H7 (cell line): ENCODE measurements around the gene MSRB2. TPM values are rescaled to one million over a fixed set of nuclear protein-coding genes. Genes with fewer than 3 reads are reported as not detected.
A peak's percentile ranks its signal among the peaks of the same experiment; 100 is the strongest.

ENCODE experiments used
- DNase-seq: peaks from one replicate; pipeline ENCODE4 v3.0.0; 2012
- H3K27me3 ChIP-seq: 2 replicates; pipeline ENCODE4 v1.6.0; 2011; ENCODE audit warnings: mild to moderate bottlenecking, low read length; ENCODE audit not compliant: control insufficient read depth, insufficient read depth
- H3K36me3 ChIP-seq: replicated peaks from 2 replicates; pipeline ENCODE4 v1.5.1; 2011; ENCODE audit warnings: low read length; ENCODE audit not compliant: control insufficient read depth, insufficient read depth
- H3K4me3 ChIP-seq: 2 replicates; pipeline ENCODE4 v1.5.1; 2011; ENCODE audit warnings: low read depth, mild to moderate bottlenecking, control low read depth, low read length, moderate library complexity; ENCODE audit not compliant: insufficient read depth
- total RNA-seq: library from RNA; depleted of rRNA; stranded (reverse); fragments of >200 nt; shearing (Covaris generic); gene quantifications from 2 replicates; pipeline ENCODE4 v1.2.3, GENCODE V29; 2014; rRNA removed

Gene MSRB2
- 17.5 and 19.2 TPM in 2 replicates for total RNA-seq

DNA sequence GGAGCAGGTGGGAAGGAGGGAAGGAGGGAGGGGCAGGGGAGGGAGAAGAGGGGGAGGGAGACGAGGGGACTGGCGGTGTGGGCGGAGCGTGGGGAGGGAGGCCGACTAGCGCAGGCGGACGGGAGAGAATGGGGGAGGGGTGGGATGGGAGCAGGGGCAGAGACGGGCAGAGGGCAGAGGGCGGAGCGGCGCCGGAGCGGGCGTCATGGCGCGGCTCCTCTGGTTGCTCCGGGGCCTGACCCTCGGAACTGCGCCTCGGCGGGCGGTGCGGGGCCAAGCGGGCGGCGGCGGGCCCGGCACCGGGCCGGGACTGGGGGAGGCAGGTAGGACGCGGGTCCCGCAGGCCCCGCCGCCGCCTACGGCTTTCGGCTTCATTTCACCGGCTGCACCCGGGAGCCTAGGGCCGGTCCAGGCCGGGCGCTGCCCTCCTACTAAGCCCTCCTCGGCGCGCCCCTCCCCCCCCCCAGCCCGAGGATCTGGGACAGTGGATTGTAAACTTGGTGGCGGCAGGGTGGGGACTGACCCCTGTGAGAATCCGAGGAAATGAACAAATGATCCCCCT lies at the start of gene MSRB2:
Gene MSRB2 (plus strand): TSS at position 176 of the 562 bp plus-strand sequence. CDS start 30 bp downstream, at position 206.
- H3K4me3 ChIP-seq: peak within 1 kb of the TSS; percentile 65
- peaks cover 2% of the 10 kb centered on the region; the same call in 1 of the 2 replicates for H3K36me3 ChIP-seq
- peak; percentile 95 for DNase-seq
- H3K27me3 ChIP-seq: no peaks in the 10 kb centered on the region

DNA sequence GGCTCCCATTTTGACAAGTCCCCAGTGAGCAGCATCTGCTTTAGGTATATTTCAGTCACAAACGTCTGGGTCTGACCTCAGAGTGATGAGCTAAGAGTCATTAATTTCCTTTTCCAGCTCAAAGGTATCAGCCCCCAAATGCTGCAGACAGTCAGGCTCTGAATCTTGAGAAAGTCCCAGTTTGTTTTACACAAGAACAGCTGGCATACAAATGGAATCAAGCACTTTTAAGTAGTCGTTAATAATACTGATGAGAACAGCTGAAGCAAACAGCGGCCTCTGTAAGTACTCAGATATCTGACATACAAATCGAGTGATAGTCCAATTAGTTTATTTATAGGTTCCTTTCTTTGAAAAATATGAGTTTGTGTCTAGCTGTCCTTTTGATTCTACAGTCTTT lies 49.4 kb upstream of the MSRB2 start:
- no peak for DNase-seq
- Histone ChIP-seq H3K36me3 (no peaks in the 10 kb centered on the region), H3K27me3 (no peaks in the 10 kb centered on the region), H3K4me3 (no peak overlapping the region)

DNA sequence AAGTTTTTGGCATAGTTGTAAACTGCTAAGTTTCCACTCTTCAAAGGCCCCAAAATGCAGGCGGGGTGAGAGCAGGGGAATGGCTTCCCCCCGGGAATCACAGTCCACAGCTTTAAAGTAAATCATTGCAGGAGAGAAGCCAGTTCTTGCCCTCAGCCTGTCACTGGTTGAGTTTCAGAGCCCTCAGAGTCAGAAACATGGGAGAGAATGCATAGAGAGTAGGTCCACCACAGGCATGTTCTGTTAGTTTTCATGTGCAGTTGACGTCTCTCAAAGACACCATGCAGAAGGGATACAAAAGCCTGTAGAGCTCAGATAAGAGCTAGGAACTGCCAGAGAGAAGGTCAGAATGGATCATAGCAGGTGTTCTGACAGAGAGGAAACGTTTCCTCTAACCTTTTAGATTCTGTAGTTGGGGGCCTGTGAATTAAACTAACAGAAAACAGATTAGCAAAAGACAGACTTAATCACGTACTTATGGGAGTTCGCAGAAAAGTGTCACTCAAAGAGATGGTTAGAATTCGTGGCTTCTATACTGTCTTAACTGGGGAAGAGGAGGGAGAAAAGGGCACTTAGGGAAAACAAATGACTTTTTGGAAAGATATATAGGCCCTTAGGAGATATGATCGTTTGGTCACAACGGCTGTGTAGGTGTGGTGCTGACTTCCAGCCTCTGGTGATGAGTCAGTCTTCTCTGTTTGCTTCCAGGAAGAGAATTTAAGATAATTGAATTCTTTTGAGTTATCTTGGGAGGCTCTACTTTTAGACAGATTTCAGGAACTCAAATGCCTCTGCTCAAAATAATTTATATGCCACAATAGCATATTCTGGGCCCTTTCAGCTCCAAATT lies 48.0 kb upstream of the MSRB2 start:
- H3K4me3 ChIP-seq: no peak overlapping the region
- no peaks in the 10 kb centered on the region for H3K27me3 ChIP-seq
- DNase-seq: no peak
- H3K36me3 ChIP-seq: no peaks in the 10 kb centered on the region

DNA sequence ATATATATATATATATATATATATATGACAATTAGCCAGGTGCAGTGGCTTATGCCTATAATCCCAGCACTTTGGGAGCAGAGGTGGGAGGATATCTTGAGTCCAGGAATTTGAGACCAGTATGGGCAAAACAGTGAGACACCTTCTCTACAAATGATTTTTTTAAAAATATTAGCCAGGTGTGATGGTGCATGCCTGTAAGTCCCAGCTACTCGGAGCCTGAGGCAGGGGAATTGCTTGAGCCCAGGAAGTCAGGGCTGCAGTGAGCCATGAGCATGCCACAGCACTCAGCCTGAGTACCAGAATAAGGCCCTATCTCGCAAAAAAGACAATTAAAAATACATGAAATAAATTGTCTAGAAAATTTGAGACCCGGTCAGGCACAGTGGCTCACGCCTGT lies 47.2 kb upstream of the MSRB2 start:
- Histone ChIP-seq H3K27me3 (no peaks in the 10 kb centered on the region), H3K4me3 (no peak overlapping the region), H3K36me3 (no peaks in the 10 kb centered on the region)
- no peak for DNase-seq

DNA sequence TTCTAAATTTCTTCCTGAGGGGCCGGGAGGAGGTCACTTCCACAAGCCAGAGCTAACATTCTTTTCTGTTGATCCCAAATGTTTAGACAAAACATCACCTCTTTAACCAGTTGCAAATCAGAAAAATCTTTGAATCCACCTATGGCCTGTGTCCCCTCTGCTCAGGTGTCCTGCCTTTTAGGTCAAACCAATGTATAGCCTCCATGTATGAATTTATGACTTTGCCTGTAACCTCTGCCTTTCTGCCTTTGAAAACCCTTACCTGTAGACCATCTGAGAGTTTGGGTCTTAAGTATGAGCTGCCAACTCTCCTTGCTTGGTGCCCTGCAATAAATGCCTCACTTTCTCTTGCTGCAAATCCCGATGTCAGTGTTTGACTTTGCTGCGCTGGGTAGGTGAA lies 44.1 kb upstream of the MSRB2 start:
- Histone ChIP-seq H3K27me3 (no peaks in the 10 kb centered on the region), H3K36me3 (no peaks in the 10 kb centered on the region), H3K4me3 (no peak overlapping the region)
- DNase-seq: no peak

DNA sequence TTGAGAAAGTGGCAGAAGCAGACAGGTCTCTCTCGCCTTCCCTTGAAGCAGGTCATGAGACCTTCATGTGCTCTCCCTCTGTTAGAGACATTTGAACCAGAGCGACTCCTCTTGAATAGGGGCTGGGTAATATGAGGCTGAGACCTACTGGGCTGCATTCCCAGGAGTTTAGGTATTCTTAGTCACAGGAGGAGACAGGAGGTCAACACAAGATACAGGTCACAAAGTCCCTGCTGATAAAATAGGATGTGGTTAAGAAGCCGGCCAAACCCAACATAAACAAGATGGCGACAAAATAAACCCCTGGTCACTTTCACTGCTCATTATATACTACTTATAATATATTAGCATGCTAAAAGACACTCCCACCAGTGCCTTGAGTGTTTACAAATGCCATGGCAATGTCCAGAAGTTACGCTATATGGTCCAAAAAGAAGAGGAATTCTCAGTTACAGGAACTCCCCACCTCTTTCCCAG lies 43.5 kb upstream of the MSRB2 start:
- Histone ChIP-seq H3K27me3 (no peaks in the 10 kb centered on the region), H3K36me3 (no peaks in the 10 kb centered on the region), H3K4me3 (no peak overlapping the region)
- no peak for DNase-seq

DNA sequence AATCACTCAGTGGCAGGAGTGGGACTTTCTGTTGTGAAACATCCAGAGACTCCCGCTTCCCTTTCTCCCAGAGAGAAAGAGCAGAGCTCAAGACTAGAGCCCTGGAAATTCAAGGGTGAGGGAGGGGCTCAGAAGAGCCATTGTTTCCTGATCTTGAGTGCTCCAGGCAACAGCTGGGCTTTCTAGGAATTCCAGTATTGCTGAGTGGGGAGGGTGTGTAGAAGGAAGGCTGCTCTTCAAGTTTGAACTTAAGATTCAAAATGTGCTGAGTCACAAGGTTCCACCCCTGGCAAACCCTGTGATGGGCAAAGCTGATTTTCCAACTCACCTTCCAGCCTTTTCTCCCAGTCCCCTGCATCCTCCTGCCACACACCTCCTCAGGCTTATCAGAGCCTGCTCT lies 42.3 kb upstream of the MSRB2 start:
- Histone ChIP-seq H3K36me3 (no peaks in the 10 kb centered on the region), H3K27me3 (no peaks in the 10 kb centered on the region), H3K4me3 (no peak overlapping the region)
- no peak for DNase-seq

DNA sequence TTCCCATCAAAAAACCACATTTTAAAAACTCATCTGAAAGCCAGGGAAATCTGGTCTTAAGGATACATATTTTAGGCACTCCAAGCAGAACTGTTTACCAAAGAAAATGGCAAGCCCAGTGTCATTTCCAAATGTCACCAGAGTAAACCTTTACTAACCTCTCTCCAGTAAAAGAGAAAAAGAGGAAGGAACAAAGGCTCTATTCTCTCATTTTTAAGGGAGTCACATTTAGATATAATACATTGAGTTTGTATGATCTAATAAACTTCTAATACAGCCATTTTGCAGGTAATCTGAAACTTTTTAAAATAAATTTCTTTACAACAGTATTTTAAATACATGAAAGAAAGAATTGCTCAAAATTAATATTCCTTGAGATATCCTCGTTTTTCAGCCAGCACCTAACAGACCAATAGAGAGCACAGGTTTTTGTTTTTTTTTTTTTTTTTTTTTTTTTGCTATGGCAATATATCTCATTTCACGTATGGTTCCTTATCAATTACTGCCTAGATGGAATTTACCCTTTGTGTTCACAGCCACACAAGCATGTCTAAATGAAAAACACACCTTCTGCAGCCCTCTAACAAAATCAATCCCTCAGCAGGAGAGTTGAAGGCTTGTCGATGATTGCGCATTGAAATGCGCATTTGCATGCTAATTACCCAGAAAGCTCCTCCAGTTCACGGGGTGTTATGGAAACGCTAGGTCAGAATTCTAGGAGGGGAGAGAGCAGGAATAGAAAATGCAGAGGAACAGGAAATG lies 39.8 kb upstream of the MSRB2 start:
- no peaks in the 10 kb centered on the region for H3K36me3 ChIP-seq
- no peaks in the 10 kb centered on the region for H3K27me3 ChIP-seq
- DNase-seq: no peak
- no peak overlapping the region for H3K4me3 ChIP-seq

DNA sequence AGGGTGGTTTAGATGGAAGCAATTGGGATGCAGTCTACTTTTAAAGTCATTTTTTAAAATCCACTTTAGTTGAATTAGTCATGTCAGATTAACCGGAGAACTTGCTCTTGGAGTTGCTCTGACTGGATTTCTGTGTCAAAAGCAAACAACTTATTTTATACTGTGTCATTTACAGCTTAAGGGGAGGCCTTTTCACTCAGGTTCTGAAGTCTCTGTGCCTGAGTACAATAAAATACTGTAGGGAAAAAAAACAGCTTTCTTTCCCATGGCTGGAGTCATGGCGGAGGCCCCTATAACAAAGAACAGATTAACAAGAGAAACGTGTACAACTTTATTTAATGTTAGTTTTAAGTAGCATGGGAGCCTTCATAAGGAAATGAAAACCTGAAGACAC lies 39.2 kb upstream of the MSRB2 start:
- no peak for DNase-seq

DNA sequence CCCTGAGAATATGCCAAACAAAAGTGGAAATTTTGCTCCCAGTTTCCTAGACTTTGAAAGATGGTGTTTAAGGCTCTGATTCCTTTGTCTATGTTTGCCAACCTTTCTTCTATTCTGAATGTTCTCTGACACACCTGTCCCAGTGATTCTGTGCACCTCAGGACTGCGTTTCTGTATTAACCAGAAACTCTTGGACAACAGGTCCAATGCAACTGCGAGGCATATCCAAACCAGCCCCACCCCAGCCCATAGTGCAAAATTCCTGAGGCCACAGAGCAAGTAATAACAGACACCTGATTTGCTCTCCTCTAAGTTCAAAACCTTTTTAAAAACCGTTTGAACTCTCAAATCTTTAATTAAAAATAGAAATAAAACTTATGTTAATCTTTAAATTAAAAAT lies 37.0 kb upstream of the MSRB2 start:
- no peaks in the 10 kb centered on the region for H3K36me3 ChIP-seq
- no peaks in the 10 kb centered on the region for H3K27me3 ChIP-seq
- no peak overlapping the region for H3K4me3 ChIP-seq
- DNase-seq: no peak

More for the DNA sequence above, 39.2 kb upstream of the MSRB2 start:
- Histone ChIP-seq H3K4me3 (no peak overlapping the region), H3K27me3 (no peaks in the 10 kb centered on the region), H3K36me3 (no peaks in the 10 kb centered on the region)

DNA sequence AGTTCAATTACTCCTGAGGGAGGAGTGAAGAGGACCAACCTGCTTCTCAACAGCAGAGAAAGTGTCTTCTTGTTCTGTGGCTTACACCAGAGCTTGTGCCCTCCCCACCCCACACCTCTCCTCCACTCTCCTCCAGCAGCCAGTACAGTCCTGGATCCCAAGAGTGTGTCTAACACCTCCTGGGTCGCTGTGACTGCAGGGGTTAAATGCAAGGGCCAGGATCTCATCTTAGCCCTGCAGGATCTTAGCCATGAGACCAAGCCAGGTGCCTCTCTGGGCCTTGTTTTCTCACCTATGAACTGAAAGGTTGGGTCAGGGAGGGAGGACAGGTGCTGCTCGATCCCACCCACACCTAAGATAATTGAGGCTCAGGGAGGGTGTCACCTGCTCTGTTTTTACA lies 34.5 kb upstream of the MSRB2 start:
- no peak for DNase-seq
- no peaks in the 10 kb centered on the region for H3K36me3 ChIP-seq
- H3K27me3 ChIP-seq: no peaks in the 10 kb centered on the region
- no peak overlapping the region for H3K4me3 ChIP-seq

DNA sequence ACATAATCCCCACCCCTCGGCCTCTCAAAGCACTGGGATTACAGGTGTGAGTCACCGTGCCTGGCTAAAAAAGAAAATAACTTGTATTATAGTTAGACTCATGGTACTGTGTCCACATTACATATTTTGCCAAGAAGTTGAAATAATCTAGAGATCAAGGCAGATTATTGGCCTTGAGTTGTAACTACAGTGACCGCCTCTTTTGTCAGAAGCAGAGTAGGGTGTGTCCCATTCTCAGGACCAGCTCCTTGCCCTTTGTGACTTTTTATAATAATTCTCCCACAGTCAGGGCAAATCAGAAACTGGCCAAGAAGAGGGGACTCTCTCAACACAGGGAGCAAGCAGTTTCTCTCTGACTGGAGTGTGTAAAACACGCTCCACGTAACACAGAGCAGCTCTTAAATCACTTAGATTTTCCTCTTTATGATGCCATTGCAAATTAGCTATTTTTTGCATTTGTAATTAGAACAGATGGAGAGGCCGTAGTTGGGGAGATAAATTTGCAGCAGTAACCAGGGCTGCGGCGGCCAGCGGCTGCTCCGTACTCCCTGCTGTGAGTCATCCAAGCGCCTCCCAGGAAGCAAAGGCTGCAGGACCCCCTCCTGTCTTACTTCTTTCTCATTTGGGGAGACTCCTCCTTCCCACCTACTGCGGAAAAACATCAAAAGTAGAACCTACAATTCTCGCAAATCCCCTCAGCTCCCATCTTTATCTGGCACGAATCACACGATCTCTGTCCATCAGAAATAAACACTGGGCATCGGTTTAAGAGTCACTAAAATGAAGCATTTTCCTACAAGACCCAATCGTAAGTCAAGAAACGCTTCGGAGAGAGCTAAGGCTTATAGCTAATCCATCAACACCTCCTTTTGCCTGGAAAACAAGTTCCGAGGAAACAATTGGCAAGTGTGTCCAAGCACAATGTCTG lies 32.1 kb upstream of the MSRB2 start:
- no peaks in the 10 kb centered on the region for H3K27me3 ChIP-seq
- H3K36me3 ChIP-seq: no peaks in the 10 kb centered on the region
- no peak overlapping the region for H3K4me3 ChIP-seq
- no peak for DNase-seq

DNA sequence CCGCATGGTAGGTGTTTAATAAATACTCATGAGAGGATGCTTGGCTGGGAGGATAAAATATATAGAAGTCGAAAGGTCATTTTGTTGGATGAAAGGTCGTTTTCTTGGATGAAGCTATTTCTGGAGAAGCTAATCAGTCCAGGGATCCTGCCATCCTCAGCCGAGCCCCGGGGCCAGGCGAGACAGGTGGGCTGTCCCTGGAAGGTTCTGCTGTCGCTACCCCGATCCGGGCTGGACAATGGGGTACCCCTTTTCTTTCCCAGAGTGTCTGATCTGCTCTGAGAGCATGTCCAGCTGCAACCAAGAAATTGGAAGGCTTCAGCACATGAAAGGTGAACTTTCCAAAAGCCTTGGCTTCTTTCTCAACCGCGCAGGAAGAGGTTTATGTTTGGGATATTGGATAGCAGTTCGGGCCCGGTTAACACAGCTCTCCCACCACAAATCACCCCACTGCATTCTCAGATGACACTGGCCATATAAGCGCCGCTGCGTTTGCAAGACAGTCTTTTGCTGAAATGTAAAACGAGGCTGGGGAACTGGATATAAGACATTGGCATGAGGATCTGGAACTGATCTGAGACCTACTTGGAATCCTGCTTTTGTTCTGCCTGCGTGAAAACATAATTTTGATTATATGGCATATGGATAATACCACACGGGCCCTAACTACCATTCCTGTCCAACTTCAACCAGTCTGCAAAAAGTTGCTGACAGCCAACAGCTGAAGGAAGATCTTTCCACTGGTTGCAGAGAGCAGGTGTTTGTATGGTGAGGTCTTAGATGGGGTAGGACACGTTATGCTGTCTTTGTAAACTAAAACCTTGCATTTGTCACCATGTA lies 31.2 kb upstream of the MSRB2 start:
- no peaks in the 10 kb centered on the region for H3K36me3 ChIP-seq
- H3K4me3 ChIP-seq: no peak overlapping the region
- no peak for DNase-seq
- no peaks in the 10 kb centered on the region for H3K27me3 ChIP-seq
